GM23338 (cell line): ENCODE data around the gene CHCHD3. TPM values are rescaled to one million over a fixed set of nuclear protein-coding genes. Genes with fewer than 3 reads are reported as not detected.

Experiments used
- ATAC-seq: fragments of 200-7000 bp; cut with Tn5 transposase; 3 replicates; pipeline ENCODE4 v1.9.1; 2020
- DNase-seq: peaks from one replicate; pipeline ENCODE4 v3.0.0-alpha.2; 2015; ENCODE audit warnings: low spot score
- H2AFZ ChIP-seq: fragments of 200-600 bp; sonication (generic); 2 replicates; pipeline ENCODE4 v1.8.0; 2016; ENCODE audit warnings: antibody characterized with exemption, mild to moderate bottlenecking, moderate library complexity
- H3F3A ChIP-seq: fragments of 200-600 bp; sonication (generic); replicated peaks from 2 replicates; pipeline ENCODE4 v1.8.0; 2017; ENCODE audit warnings: antibody characterized with exemption, mixed run types, low read depth
- H3K27ac ChIP-seq: fragments of 200-600 bp; sonication (generic); 2 replicates; pipeline ENCODE4 v1.6.1; 2016; ENCODE audit warnings: low read depth
- H3K27me3 ChIP-seq: fragments of 200-600 bp; sonication (generic); 2 replicates; pipeline ENCODE4 v1.8.0; 2016; ENCODE audit warnings: mild to moderate bottlenecking, mixed run types, moderate library complexity; ENCODE audit not compliant: insufficient read depth
- H3K36me3 ChIP-seq: fragments of 200-600 bp; sonication (generic); 2 replicates; pipeline ENCODE4 v1.8.0; 2016; ENCODE audit warnings: mild to moderate bottlenecking; ENCODE audit not compliant: insufficient read depth
- H3K4me1 ChIP-seq: fragments of 200-600 bp; sonication (generic); 2 replicates; pipeline ENCODE4 v1.8.0; 2016; ENCODE audit warnings: mild to moderate bottlenecking, moderate library complexity; ENCODE audit not compliant: insufficient read depth
- H3K4me2 ChIP-seq: fragments of 200-600 bp; sonication (generic); 2 replicates; pipeline ENCODE4 v1.7.1; 2017; ENCODE audit warnings: mixed run types
- H3K4me3 ChIP-seq: fragments of 200-600 bp; sonication (generic); 2 replicates; pipeline ENCODE4 v1.6.1; 2016; ENCODE audit warnings: mixed run types
- H3K79me2 ChIP-seq: fragments of 200-600 bp; sonication (generic); replicated peaks from 2 replicates; pipeline ENCODE4 v1.8.0; 2017; ENCODE audit warnings: mild to moderate bottlenecking; ENCODE audit not compliant: insufficient read depth
- H3K9me2 ChIP-seq: fragments of 200-600 bp; sonication (generic); 2 replicates; pipeline ENCODE4 v1.8.0; 2017; ENCODE audit not compliant: insufficient read depth
- H4K20me1 ChIP-seq: fragments of 200-600 bp; sonication (generic); replicated peaks from 2 replicates; pipeline ENCODE4 v1.8.0; 2017; ENCODE audit warnings: mild to moderate bottlenecking; ENCODE audit not compliant: insufficient read depth
- H3K27ac Mint-ChIP-seq: 2 replicates; pipeline ENCODE4 v1.8.0; 2020; ENCODE audit warnings: inconsistent platforms, mild to moderate bottlenecking, moderate library complexity, mixed read lengths
- H3K27me3 Mint-ChIP-seq: 3 replicates; pipeline ENCODE4 v1.8.0; 2022; ENCODE audit warnings: low read depth, mild to moderate bottlenecking, moderate library complexity, mixed read lengths, inconsistent platforms; ENCODE audit not compliant: insufficient read depth, poor library complexity
- H3K36me3 Mint-ChIP-seq: 3 replicates; pipeline ENCODE4 v1.8.0; 2021; ENCODE audit warnings: low read depth, mild to moderate bottlenecking, inconsistent platforms, moderate library complexity, mixed read lengths
- H3K4me1 Mint-ChIP-seq: 3 replicates; pipeline ENCODE4 v1.8.0; 2020; ENCODE audit warnings: mild to moderate bottlenecking, inconsistent platforms, mixed read lengths
- H3K4me3 Mint-ChIP-seq: 3 replicates; pipeline ENCODE4 v1.8.0; 2021; ENCODE audit warnings: moderate library complexity, mild to moderate bottlenecking, inconsistent platforms, mixed read lengths
- H3K9me3 Mint-ChIP-seq: 3 replicates; pipeline ENCODE4 v1.8.0; 2020; ENCODE audit warnings: moderate library complexity, mild to moderate bottlenecking, inconsistent platforms, mixed read lengths
- CREB1 ChIP-seq: fragments of 250-450 bp; sonication (Bioruptor Pico); IDR thresholded peaks from 2 replicates; pipeline ENCODE4 v1.5.0; 2020; ENCODE audit warnings: low read depth, mild to moderate bottlenecking, moderate library complexity
- CTCF ChIP-seq, 2 experiments: fragments of 200-600 bp in 1 of 2; sonication (generic) in 1 of 2; conservative IDR thresholded peaks; 2 replicates each; pipeline versions ENCODE4 v1.5.1 to v1.6.1; 2016 to 2017; ENCODE audit warnings: antibody characterized with exemption in 2 of 2, low read depth in 2 of 2, mild to moderate bottlenecking in 2 of 2, moderate library complexity in 1 of 2
- ETS1 ChIP-seq: IDR thresholded peaks from 2 replicates; pipeline ENCODE4 v1.6.1; 2016; ENCODE audit warnings: antibody characterized with exemption
- EZH2 ChIP-seq: fragments of 200-600 bp; sonication (generic); IDR thresholded peaks from one replicate; pipeline ENCODE4 v1.8.0; 2017; ENCODE audit warnings: antibody characterized with exemption, mild to moderate bottlenecking, low read depth; ENCODE audit not compliant: unreplicated experiment
- EZH2phosphoT487 ChIP-seq: fragments of 200-600 bp; sonication (generic); IDR thresholded peaks from one replicate; pipeline ENCODE4 v1.8.1; 2018; ENCODE audit warnings: antibody characterized with exemption; ENCODE audit not compliant: unreplicated experiment
- JUNB ChIP-seq: IDR thresholded peaks from one replicate; pipeline ENCODE4 v1.6.1; 2016; ENCODE audit warnings: antibody characterized with exemption; ENCODE audit not compliant: unreplicated experiment
- NANOG ChIP-seq: IDR thresholded peaks from 2 replicates; pipeline ENCODE4 v1.6.1; 2016; ENCODE audit warnings: antibody characterized with exemption, borderline replicate concordance
- POLR2AphosphoS5 ChIP-seq: IDR thresholded peaks from 2 replicates; pipeline ENCODE4 v1.6.1; 2016; ENCODE audit warnings: antibody characterized with exemption, low read depth
- REST ChIP-seq: IDR thresholded peaks from one replicate; pipeline ENCODE4 v1.6.1; 2018; ENCODE audit warnings: antibody characterized with exemption; ENCODE audit not compliant: unreplicated experiment
- STAT1 ChIP-seq: IDR thresholded peaks from one replicate; pipeline ENCODE4 v1.6.1; 2016; ENCODE audit warnings: antibody characterized with exemption; ENCODE audit not compliant: unreplicated experiment
- ZNF114 ChIP-seq: fragments of 250-450 bp; sonication (Bioruptor Pico); IDR thresholded peaks from 2 replicates; pipeline ENCODE4 v1.5.0; 2020; ENCODE audit warnings: mild to moderate bottlenecking, moderate library complexity
- ZNF331 ChIP-seq: fragments of 250-450 bp; sonication (Bioruptor Pico); IDR thresholded peaks from 2 replicates; pipeline ENCODE4 v1.5.0; 2020; ENCODE audit warnings: low read depth, mild to moderate bottlenecking, moderate library complexity
- ZNF462 ChIP-seq: fragments of 250-450 bp; sonication (Bioruptor Pico); IDR thresholded peaks from 2 replicates; pipeline ENCODE4 v1.5.0; 2020; ENCODE audit warnings: mild to moderate bottlenecking, moderate library complexity
- polyA plus RNA-seq: library from polyadenylated mRNA; unstranded; fragments of >200 nt; fragmentation: Nextera tagmentation; extraction: Ambion mirVana; gene quantifications from 2 replicates; pipeline ENCODE4 v1.2.1, GENCODE V29; 2016
- total RNA-seq: library from RNA; depleted of rRNA; stranded (reverse); fragments of >200 nt; shearing (Covaris generic); gene quantifications from 2 replicates; pipeline ENCODE4 v1.2.3, GENCODE V29; 2014

CHCHD3 gene
- total and polyA plus RNA-seq, 2 experiments from 2014 or later: 107 to 131 TPM

GRCh38 chr7:132815130-132815529 is 266.8 kb downstream of the CHCHD3 start:
- Mint-ChIP-seq H3K27me3 (no peaks in the 10 kb centered on the region), H3K4me1 (peaks cover 18% of the 10 kb centered on the region), H3K36me3 (peaks cover 5% of the 10 kb centered on the region; the same call in 1 of the 3 replicates), H3K9me3 (no peaks in the 10 kb centered on the region), H3K4me3 (no peak overlapping the region), H3K27ac (peak overlapping the region; percentile 95; the same call in 1 of the 2 replicates)
- no peaks in the 10 kb centered on the region; the same call in 1 of the 2 replicates for H3K4me1 ChIP-seq
- DNase-seq (no peak), ATAC-seq (no peak)
- H2AFZ ChIP-seq: no peak overlapping the region
- H4K20me1 ChIP-seq: no peaks in the 10 kb centered on the region; the same call in 1 of the 2 replicates
- 0 out of 2 replicates have a peak, but pooled peaks cover 5% of the 10 kb centered on the region for H3K79me2 ChIP-seq
- no peak overlapping the region for H3K4me2 ChIP-seq
- no peak overlapping the region for H3K27ac ChIP-seq
- no peaks in the 10 kb centered on the region for H3K27me3 ChIP-seq
- H3K9me2 ChIP-seq: peaks cover 9% of the 10 kb centered on the region; the same call in 1 of the 2 replicates
- H3K4me3 ChIP-seq: no peak overlapping the region
- no peak for TF ChIP-seq REST
- no peak for TF ChIP-seq STAT1
- TF ChIP-seq EZH2: no peak
- no peak for TF ChIP-seq CTCF (conservative IDR thresholded peaks at IDR 0.05; ENCODE audit: low read depth in 2 of 2)
- no peak for TF ChIP-seq POLR2AphosphoS5
- no peak for TF ChIP-seq ETS1
- no peak for TF ChIP-seq NANOG
- no peak for TF ChIP-seq EZH2phosphoT487
- TF ChIP-seq CREB1 (CRISPR knock-in tag): no peak
- TF ChIP-seq JUNB: no peak
- no peak for TF ChIP-seq ZNF331 (CRISPR knock-in tag)
- TF ChIP-seq ZNF462: no peak
- TF ChIP-seq ZNF114 (CRISPR knock-in tag): no peak
- H3F3A ChIP-seq: no peaks in the 10 kb centered on the region
- H3K36me3 ChIP-seq: no peaks in the 10 kb centered on the region
